NOMO-1 treated with DMSO at 0.1 percent for 48 hours (cell line): ENCODE results near the gene SEPTIN10.
"Not testable (repeated sequence)": the region's sequence is repeated elsewhere in the genome, so short reads cannot be mapped to it uniquely, and the experiment has no call there.

Experiments
- DNase-seq: peaks from one replicate; lab custom pipeline; 2025; ENCODE audit not compliant: unreplicated experiment; lab: John Stamatoyannopoulos, UW

SEPTIN10 gene

DNA sequence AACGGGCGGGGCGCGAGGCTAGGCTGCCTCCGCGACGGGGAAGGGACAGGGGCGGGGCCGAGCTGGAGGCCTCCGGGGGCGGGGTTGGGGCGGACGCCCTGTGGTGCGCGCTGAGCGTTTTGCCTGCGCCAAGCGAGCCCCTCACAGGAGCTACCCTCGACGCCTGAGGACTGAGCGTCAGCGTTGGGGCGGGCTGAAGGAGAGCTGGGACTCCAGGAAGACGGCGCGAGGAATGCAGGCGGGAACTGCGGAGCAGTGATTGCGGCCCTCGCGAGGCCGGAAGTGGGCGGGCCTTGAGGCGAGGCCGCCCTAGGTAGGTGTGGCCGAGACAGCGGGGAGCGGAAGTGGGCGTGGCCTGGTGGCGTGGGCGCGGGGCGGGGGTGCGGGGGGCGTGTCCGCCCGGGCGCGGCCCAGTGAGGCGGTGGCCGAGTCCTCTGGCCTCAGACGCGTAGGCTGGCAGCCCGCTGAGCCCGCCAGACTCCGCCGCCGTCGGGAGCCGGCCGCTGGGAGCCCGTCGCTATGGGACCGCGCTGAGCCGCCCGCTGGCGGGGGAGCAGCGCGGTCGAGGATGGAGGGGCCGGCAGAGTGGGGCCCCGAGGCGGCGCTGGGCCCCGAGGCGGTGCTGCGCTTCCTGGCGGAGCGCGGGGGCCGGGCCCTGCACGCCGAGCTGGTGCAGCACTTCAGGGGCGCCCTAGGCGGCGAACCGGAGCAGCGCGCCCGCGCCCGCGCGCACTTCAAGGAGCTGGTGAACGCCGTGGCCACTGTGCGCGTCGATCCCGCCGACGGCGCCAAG is at the start of gene SEPTIN10, which contains the start of gene SOWAHC:
Gene SEPTIN10, minus strand, starts transcription at position 45 of the 793 bp plus-strand sequence. CDS start 139 bp downstream, outside the sequence.
Gene SOWAHC, plus strand, starts transcription at position 443 of the 793 bp plus-strand sequence. Its CDS starts 126 bp downstream, at position 569.
- no peak for DNase-seq

DNA sequence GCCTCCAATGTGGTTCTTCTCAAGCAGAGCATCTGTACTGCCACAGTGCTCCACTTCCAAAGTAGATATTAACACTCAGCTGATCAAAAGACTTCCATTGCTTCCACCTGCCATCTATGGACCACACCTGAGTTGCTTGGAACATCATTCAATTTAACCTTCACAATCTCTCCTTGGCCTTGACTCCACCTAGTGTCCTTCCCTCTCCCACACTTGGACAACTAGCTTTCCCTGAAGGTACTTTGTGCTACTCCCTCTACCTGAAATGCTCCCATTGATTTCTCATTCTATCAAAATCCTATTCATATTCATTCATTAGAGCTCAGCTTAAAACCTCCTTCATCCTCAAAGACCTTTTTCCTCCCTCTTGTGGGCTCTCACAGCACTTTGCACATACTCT is 49.1 kb upstream of the SEPTIN10 start:
- DNase-seq = no peak

DNA sequence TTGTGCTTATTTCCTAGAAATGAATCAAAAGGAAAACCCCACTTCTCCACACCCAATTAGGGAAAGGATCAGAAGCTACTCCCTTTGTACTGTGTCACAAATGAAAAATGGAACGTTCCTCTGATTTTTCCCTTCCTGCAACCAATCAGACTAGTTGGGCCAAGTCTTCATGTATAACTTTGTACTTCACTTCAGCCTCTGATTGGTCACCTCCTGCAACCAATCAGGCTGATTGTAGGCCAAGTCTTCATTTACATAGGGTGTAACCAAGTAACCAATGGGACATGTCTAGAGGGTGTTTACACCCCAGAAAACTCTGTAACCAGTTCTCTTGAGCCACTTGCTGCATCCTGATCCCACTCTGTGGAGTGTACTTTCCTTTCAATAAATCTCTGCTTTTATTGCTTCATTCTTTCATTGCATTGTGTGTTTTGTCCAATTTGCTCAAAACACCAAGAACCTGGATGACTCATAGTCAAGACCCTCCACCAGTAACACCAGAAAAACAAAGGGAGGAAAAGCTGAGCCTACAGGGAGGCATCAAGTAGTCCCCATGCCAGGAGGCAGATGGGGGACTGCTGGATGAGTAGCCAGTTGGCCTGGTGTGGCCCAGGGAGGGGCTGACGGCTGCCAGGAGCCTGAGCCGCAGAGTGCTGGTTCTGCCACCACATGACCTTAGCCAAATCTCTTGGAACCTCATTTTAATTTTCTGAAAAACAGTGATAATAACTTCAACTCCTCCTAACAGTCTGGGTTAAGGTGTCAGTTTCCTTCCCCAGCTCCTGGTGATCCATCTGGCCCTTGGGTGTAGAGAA is 46.5 kb upstream of the SEPTIN10 start:
- DNase-seq = no peak

DNA sequence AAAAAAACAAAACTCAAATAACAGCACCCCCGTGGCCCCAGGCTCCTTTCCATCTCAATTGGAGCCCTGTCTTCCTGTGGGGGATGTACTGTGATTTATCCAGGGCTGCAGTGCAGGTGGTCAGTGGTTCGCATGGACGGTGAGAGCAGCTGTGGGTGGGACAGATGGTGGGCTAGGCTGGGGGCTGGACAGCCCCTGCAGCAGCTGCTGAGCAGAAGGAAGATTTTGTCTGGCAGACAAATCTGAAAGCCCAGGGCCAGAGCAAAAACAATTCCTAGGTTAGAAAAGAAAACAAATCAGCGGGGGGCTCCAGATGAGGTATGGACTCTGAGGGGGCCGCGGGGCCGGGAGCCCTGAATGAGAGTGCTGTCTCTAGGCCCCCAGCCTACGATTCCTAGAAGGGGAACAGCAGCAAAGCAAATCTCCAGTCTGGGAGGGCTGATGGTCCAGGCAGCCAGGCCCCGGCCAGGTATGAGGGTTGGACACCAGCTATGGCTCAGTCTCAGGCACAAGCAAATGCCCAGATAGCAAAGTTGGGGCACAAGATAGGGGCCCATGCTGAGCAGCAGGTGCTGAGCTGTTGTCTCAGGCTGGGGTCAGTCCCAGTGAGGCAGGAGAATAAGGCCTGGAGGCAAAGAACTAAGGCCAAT is 45.8 kb upstream of the SEPTIN10 start:
- DNase-seq = no peak

DNA sequence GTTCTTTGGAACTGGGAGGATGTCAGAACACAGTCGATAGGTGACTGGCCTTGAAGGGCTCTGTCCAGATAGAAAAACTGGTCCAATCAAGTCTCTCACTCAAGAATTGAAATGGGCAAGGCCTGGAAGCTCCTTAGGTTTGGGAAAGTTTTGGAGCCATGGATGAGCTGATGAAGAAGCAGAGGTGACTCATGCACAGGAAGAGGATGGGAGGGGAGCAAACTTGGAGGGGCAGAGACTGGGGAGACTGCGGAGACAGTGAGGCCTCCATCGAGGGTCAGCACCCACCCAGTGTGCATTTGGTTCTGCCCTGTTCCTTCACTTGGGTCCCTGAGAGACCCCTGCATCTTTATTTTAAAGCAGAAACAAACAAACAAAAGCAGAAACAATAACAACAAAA is 41.5 kb upstream of the SEPTIN10 start:
- DNase-seq = no peak

DNA sequence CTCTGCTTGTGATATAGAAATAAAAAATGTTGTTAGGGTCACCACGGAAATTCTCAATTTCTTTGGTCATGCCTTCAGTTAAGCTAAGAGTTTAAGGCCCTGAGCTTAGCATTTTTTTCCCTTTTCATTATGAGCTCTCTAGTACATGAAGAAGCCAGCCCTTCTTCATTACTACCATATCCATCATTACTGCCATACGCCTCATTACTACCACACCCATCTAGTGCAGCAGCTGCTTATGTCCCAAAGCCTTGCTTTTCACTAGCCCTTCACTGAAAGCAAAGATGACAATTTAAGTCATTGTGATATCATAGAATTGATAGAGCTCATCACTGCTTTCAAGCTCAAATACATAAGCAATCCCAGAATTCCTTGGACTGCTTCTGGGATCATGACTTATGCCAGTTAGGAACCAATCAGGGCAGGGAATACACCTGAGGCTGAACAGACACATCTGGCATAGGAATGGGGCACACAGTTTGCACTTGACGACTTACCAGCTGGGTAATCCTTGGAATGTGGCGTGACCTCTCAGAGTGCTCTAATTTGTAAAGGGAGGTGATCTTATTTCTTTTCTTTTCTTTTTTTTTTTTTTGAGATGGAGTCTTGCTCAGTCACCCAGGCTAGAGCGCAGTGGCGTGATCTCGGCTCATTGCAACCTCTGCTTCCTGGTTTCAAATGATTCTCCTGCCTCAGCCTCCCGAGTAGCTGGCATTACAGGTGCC is 40.7 kb upstream of the SEPTIN10 start:
- no peak for DNase-seq

DNA sequence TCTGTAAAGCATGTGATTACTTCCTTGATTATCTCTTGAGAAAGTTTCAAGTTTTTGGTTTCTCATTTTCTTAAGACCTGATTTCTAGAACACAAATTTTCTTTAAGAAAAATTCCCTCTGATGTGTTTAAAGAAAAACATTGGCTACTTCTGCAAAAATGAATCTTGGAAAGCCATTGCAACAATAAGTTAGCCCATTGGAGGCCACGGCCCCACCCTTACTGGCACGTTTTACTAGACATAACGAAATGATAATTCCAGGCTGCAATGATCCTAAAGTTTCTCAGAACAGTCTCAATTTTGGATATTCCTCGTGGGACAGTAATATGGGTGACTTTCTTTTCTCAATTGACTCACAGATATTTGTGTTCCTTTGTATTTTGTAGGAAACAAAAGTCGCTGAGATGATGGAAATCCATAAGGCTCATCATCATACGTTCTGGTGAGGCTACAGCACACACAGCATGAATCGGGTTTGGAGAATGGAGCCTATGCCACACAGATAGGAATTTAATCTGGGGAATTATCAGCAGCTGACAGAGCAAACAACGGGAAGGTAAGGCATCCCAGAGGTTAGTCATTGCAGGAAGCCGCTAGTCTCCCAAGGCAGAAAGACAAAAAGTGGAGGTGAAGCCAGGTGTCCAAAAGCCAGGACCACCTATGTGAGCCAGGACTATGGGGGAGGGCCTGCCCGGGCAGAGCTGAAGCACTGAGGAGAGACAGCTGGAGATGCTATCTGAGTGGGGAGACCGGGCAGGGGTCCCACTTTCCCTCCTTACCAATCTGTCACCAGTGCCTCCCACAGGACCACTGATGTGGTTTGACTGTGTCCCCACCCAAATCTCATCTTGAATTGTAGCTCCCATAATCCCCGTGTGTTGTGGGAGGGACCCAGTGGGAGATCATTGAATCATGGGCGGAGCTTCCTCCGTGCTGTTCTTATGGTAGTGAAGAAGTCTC is 36.2 kb upstream of the SEPTIN10 start:
- DNase-seq = no peak

DNA sequence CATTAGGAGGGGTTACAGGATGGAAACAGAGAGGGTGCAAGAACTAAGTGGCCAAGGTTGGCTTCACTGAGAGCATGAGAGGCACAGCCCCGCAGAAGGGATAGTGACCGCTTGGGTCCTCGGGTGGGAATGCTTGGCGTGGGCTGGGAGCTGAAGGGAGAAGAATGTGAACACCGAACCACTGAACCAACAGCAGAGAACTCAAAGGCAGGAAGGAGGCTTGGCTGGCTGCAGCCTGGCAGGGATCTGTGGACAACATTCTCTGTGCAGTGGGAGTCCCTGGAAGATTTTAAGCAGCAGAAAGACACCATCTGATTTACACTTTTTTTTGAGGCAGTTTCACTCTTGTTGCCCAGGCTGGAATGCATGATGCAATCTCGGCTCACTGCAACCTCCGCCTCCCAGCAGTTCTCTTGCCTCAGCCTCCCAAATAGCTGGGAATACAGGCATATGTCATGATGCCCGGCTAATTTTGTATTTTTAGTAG is 34.3 kb upstream of the SEPTIN10 start:
- DNase-seq = no peak

DNA sequence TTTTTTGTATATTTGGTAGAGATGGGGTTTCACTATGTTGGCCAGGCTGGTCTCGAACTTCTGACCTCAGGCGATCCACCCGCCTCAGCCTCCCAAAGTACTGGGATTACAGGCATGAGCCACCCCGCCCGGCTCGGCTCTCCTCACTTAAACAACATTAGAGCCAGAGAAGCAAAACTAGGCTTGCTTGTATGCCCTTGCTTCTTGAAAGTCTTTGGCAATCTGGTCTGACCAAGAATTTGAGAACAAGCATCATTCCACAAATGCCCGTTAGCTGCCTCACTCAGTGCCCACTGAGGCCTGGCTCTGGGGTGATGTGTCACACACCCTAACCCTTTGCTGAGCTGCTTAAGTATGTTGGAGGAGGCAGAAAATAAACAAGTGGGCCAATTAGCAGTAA is 33.9 kb upstream of the SEPTIN10 start:
- no peak for DNase-seq

DNA sequence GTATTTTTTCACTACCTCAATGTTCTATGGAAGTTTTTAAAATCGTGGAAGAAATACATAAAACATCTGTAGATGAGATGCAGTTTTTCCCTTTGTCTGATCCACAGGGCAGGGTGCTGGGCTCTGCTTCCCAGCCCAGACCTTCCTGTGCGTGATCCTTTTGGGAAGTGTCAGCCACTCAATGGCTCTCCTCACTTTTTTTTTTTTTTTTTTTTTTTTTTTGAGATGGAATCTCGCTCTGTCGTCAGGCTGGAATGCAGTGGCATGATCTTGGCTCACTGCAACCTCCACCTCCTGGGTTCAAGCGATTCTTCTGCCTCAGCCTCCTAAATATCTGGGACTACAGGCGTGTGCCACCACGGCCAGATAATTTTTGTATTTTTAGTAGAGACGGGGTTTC is 33.2 kb upstream of the SEPTIN10 start:
- no peak for DNase-seq

DNA sequence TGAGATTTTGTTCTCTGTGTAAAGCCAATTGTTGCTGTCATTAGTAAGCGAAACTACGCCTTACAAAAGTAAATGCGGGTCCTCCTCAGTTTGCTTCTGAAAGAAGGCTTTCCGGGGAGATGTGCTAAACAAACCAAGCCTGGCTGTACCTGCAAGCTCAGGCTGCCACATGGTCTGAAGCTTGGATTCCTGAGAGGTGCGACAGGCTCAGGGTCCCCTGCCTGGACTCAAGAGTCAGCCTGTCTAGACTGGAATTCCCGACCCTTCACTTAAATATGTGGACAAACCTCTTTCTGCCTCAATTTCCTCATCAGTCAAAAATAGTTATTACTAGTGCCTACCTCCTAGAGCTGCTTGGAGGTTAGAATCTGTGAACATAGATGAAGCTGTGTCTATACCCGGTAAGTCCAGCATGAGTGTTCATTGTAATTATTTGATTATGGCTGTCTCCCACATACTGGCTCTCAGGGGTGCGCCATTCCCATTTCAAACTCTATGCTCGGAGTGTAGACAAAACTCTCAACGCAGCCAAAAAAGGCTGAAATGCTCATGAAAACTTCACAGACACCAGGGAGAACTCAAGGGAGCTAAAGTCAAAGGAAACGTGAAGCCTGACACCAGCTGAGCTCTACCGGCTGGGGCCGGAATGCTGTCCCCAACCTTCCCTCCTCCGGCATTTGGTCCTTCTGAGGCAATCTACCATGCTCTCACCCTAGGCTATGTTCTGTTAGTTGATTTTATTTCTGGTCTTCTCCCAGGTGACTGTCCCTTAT is 31.8 kb upstream of the SEPTIN10 start:
- no peak for DNase-seq

DNA sequence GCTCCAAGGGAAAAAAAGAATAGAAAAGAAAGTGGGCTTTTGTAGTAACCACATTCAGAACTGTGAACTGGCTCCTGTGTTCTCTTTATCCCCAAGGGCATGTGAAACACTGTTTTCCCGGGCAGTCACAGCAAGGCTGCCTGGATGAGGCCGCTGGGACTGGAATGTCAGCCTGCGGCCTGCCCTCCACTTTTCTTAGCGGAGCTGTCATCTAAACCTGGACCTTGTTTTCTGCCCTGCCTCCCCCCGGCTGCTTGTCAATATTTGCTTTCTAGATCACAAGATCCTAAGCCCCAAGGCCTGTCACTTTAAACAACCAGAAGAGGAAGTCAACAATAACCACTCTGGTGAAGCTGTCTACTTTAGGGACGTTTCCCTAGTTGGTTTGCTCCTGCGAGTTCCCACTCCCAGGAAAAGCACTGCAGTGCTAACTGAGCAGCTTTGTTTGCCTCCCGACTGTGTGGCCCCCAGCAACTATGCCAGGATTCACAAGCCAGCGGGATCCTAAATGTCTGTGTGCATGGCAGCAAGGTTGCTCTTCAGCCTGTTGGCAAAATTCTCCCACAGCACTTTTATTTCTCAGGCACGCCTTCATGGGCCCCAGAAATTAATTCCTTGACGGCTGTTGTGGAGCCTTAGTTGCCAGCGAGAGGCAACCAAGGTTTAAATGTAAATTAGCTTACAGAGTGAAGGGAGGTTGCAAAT is 31.0 kb upstream of the SEPTIN10 start:
- no peak for DNase-seq

DNA sequence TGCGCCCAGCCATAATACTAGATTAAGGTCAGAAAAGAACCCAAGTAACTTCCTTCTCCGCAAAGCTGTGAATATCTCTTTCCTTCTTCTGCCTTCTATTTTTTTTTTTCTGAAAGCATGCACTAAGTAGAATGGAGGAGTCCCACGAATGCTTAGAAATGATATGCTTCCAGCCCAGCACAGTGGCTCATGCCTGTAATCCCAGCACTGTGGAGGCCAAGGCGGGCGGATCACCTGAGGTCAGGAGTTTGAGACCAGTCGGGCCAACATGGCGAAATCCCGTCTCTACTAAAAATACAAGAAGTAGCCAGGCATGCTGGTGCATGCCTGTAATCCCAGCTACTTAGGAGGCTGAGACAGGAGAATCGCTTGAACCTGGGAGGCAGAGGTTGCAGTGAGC is 26.2 kb upstream of the SEPTIN10 start:
- DNase-seq = not testable (repeated sequence)

DNA sequence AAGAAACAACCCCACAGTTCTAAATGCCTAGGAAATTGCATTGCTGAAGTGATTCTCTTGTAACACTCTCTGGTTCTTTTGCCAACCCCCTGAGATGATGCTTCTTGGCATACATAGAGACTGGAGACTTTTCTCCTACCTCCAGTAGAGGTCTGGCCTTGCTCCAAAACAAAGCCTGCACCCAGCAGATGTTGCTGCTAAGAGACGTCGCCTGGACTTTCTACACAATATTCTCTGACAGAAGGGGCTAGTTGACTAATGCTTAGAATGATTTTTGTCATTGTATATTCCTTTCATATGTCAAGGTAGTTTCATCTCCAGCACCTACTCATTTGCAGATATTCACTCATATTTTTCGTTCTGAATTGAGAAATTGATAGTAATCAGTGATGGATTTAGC is 25.0 kb upstream of the SEPTIN10 start:
- DNase-seq = no peak

DNA sequence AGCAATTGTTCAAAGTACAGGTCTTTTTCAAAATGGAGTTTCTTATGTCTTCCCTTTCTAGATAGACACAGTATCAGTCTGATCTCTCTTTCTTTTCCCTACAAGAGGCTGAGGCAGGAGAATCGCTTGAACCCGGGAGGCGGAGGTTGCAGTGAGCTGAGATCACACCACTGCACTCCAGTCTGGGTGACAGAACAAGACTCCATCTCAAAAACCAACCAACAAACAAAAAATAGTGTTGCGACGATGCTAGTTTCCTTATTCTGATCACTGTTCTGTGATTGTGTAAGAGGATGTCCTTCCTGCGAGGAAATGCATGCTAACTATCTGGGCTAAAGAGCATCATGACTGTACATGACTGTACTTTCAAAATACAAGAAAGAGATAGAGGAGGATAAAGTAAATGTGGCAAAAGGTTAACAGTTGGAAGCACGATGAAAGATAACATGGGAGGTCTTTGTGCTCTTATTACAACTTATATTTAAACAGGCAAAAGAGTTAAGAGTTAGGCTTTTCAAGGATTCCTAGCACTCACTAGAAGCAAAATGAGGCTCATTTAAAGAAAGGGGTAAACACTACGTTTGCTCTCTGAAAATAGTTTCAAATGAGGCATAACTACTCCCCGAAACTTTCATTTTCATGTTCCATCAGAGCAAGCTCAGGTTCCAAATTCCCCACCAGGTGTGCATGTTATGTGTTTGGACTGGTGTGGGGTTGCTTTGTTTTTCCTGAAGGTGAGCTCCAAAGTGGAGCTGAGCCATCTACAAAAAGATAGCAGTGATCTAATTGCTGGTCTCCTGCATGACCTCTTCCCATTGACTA is 24.2 kb upstream of the SEPTIN10 start:
- DNase-seq = no peak

DNA sequence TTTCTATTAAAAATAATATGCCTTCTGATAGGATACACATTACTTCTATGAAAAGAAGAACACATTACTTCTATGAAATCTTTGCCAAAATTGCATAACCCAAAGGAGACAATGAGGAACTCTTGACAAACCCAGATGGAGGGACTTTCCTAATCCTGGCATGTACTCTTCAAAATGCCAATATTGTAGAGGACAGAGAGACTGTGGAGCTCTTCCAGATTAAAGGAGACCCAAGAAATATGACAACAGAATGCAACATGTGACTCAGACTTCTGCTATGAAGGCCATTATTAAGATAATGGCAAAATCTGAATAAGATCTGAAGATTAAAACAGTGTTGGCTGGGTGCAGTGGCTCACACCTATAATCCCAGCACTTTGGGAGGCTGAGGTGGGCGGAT is 22.6 kb upstream of the SEPTIN10 start:
- DNase-seq = no peak
